BLaER1 treated with 17β-estradiol and CSF1 and Interleukin-3, amounts not matched to agents 10 nM and 100 nM (cell line): ENCODE results near the gene RPL37A.

ENCODE experiments used
- H3K27ac ChIP-seq, 11 experiments: shearing (Covaris generic); formaldehyde crosslinking; 2 replicates each; pipeline ENCODE4 v1.8.1; 2022
- H3K27me3 ChIP-seq, 11 experiments: shearing (Covaris generic); formaldehyde crosslinking; 2 replicates each; pipeline ENCODE4 v1.8.1; 2022
- H3K36me3 ChIP-seq, 11 experiments: shearing (Covaris generic); formaldehyde crosslinking; 2 replicates each; pipeline ENCODE4 v1.8.1; 2022
- H3K4me1 ChIP-seq, 10 experiments: shearing (Covaris generic); formaldehyde crosslinking; 2 replicates each; pipeline ENCODE4 v1.8.1; 2022
- H3K4me2 ChIP-seq, 11 experiments: shearing (Covaris generic); formaldehyde crosslinking; 2 replicates each; pipeline ENCODE4 v1.8.1; 2022
- H3K4me3 ChIP-seq, 10 experiments: shearing (Covaris generic); formaldehyde crosslinking; 2 replicates each; pipeline ENCODE4 v1.8.1; 2022
- H3K9ac ChIP-seq, 11 experiments: shearing (Covaris generic); formaldehyde crosslinking; 2 replicates each; pipeline ENCODE4 v1.8.1; 2022
- H3K9me3 ChIP-seq, 11 experiments: shearing (Covaris generic); formaldehyde crosslinking; replicated peaks in 1 of 11; 2 replicates each; pipeline ENCODE4 v1.8.1; 2022
- H4K20me1 ChIP-seq, 11 experiments: shearing (Covaris generic); formaldehyde crosslinking; 2 replicates each; pipeline ENCODE4 v1.8.1; 2022
- Cebpa-rat ChIP-seq, 11 experiments: shearing (Covaris generic); IDR thresholded peaks; 2 replicates each; pipeline ENCODE4 v1.8.1; 2022

Gene RPL37A

GRCh38 chr2:216493334-216493685, 5.3 kb upstream of the RPL37A start:
- H3K4me1 ChIP-seq = peaks cover 78 to 94% (median 84%) of the 10 kb centered on the region in 10 experiments
- H3K9me3 ChIP-seq = peaks cover 0 to 5% (median 0%) of the 10 kb centered on the region in 11 experiments; a peak in 2 of 22 replicates
- no peaks in the 10 kb centered on the region for H3K36me3 ChIP-seq
- H3K27ac ChIP-seq = peak overlapping the region in 9 of 11 experiments; percentile 72 to 91 (median 85); a peak in 16 of 22 replicates
- H3K9ac ChIP-seq = peak overlapping the region in 7 of 11 experiments; percentile 39 to 77 (median 69); a peak in 14 of 22 replicates
- H3K27me3 ChIP-seq = no peaks in the 10 kb centered on the region
- TF ChIP-seq Cebpa-rat (IDR thresholded peaks at IDR 0.05) = no peak
- H3K4me3 ChIP-seq = peak overlapping the region in 2 of 10 experiments; percentile 10 to 34; a peak in 1 of 20 replicates
- H4K20me1 ChIP-seq = no peaks in the 10 kb centered on the region
- peak overlapping the region; percentile 69 to 90 (median 80) for H3K4me2 ChIP-seq

GRCh38 chr2:216495656-216496055, 3.0 kb upstream of the RPL37A start:
- TF ChIP-seq Cebpa-rat (IDR thresholded peaks at IDR 0.05) = no peak
- Histone ChIP-seq H3K4me3 (no peak overlapping the region), H4K20me1 (peaks cover 10 to 18% (median 14%) of the 10 kb centered on the region in 11 experiments), H3K9me3 (peaks cover 0 to 5% (median 0%) of the 10 kb centered on the region in 11 experiments; a peak in 2 of 22 replicates), H3K9ac (peak overlapping the region in 3 of 11 experiments; percentile 16 to 31 (median 18); a peak in 4 of 22 replicates), H3K27ac (peak overlapping the region in 5 of 11 experiments; percentile 8 to 42 (median 36); a peak in 7 of 22 replicates), H3K27me3 (no peaks in the 10 kb centered on the region), H3K4me1 (peaks cover 74 to 83% (median 81%) of the 10 kb centered on the region in 10 experiments), H3K36me3 (peaks cover 13 to 17% (median 16%) of the 10 kb centered on the region in 11 experiments), H3K4me2 (peak overlapping the region; percentile 48 to 90 (median 79))

- Histone ChIP-seq H3K36me3 (peaks cover 32 to 36% (median 35%) of the 10 kb centered on the region in 11 experiments), H3K4me2 (peak overlapping the region; percentile 75 to 94 (median 84)), H3K9me3 (no peaks in the 10 kb centered on the region), H3K4me1 (peaks cover 74 to 83% (median 80%) of the 10 kb centered on the region in 10 experiments), H3K4me3 (peak overlapping the region; percentile 72 to 98 (median 86); a peak in 19 of 20 replicates), H3K27me3 (no peaks in the 10 kb centered on the region), H3K9ac (peak overlapping the region; percentile 94 to 99 (median 98); a peak in 20 of 22 replicates), H3K27ac (peak overlapping the region; percentile 87 to 98 (median 96); a peak in 18 of 22 replicates), H4K20me1 (peaks cover 29 to 37% (median 32%) of the 10 kb centered on the region in 11 experiments)
- TF ChIP-seq Cebpa-rat (IDR thresholded peaks at IDR 0.05) = no peak
These were observed 1.1 kb upstream of the RPL37A start for GRCh38 chr2:216497382-216498069.

GRCh38 chr2:216498070-216498378, 620 bp upstream of the RPL37A start:
- H3K4me3 ChIP-seq = peak overlapping the region; percentile 72 to 98 (median 86)
- peaks cover 34 to 42% (median 37%) of the 10 kb centered on the region in 11 experiments for H4K20me1 ChIP-seq
- H3K4me2 ChIP-seq = peak overlapping the region; percentile 75 to 94 (median 84)
- peaks cover 74 to 83% (median 80%) of the 10 kb centered on the region in 10 experiments for H3K4me1 ChIP-seq
- peaks cover 37 to 41% (median 40%) of the 10 kb centered on the region in 11 experiments for H3K36me3 ChIP-seq
- H3K27me3 ChIP-seq = no peaks in the 10 kb centered on the region
- peak overlapping the region; percentile 94 to 99 (median 98) for H3K9ac ChIP-seq
- peak overlapping the region; percentile 87 to 98 (median 96) for H3K27ac ChIP-seq
- H3K9me3 ChIP-seq = no peaks in the 10 kb centered on the region
- TF ChIP-seq Cebpa-rat (IDR thresholded peaks at IDR 0.05) = no peak

GRCh38 chr2:216499641-216500218, 1.1 kb downstream of the RPL37A start:
- Histone ChIP-seq H3K9me3 (no peaks in the 10 kb centered on the region), H3K27ac (peak overlapping the region; percentile 87 to 98 (median 96)), H3K36me3 (peaks cover 54 to 58% (median 57%) of the 10 kb centered on the region in 11 experiments), H3K4me3 (peak overlapping the region; percentile 72 to 98 (median 86)), H3K4me2 (peak overlapping the region; percentile 84 to 96 (median 92)), H3K9ac (peak overlapping the region; percentile 94 to 99 (median 98)), H4K20me1 (peaks cover 51 to 59% (median 55%) of the 10 kb centered on the region in 11 experiments), H3K27me3 (no peaks in the 10 kb centered on the region), H3K4me1 (peaks cover 58 to 79% (median 66%) of the 10 kb centered on the region in 10 experiments)
- no peak for TF ChIP-seq Cebpa-rat (IDR thresholded peaks at IDR 0.05)

GRCh38 chr2:216500572-216500971, 1.9 kb downstream of the RPL37A start:
- TF ChIP-seq Cebpa-rat (IDR thresholded peaks at IDR 0.05) = no peak
- peak overlapping the region in 6 of 11 experiments; percentile 93 to 98 (median 96); a peak in 8 of 22 replicates for H3K27ac ChIP-seq
- H4K20me1 ChIP-seq = peaks cover 59 to 67% (median 63%) of the 10 kb centered on the region in 11 experiments
- peak overlapping the region; percentile 84 to 96 (median 92) for H3K4me2 ChIP-seq
- no peaks in the 10 kb centered on the region for H3K9me3 ChIP-seq
- H3K4me1 ChIP-seq = peaks cover 50 to 71% (median 58%) of the 10 kb centered on the region in 10 experiments
- H3K9ac ChIP-seq = peak overlapping the region; percentile 94 to 99 (median 98)
- no peaks in the 10 kb centered on the region for H3K27me3 ChIP-seq
- peaks cover 62 to 66% (median 65%) of the 10 kb centered on the region in 11 experiments for H3K36me3 ChIP-seq
- peak overlapping the region; percentile 72 to 98 (median 86) for H3K4me3 ChIP-seq

- Histone ChIP-seq H3K27me3 (no peaks in the 10 kb centered on the region), H3K27ac (no peak overlapping the region), H3K9ac (peak overlapping the region in 8 of 11 experiments; percentile 2 to 97 (median 14); a peak in 4 of 22 replicates), H3K4me1 (peaks cover 38 to 58% (median 49%) of the 10 kb centered on the region in 10 experiments), H3K36me3 (peaks cover 70 to 79% (median 77%) of the 10 kb centered on the region in 11 experiments), H3K9me3 (no peaks in the 10 kb centered on the region), H3K4me3 (peak overlapping the region in 5 of 10 experiments; percentile 6 to 92 (median 83); a peak in 6 of 20 replicates), H3K4me2 (peak overlapping the region; percentile 23 to 96 (median 91); a peak in 19 of 22 replicates), H4K20me1 (peaks cover 72 to 80% (median 75%) of the 10 kb centered on the region in 11 experiments)
- no peak for TF ChIP-seq Cebpa-rat (IDR thresholded peaks at IDR 0.05)
These were observed 3.2 kb downstream of the RPL37A start for GRCh38 chr2:216501854-216502253.

GRCh38 chr2:216502381-216503158, 3.9 kb downstream of the RPL37A start:
- Histone ChIP-seq H3K4me3 (peak overlapping the region in 3 of 10 experiments; percentile 12 to 75 (median 24); a peak in 3 of 20 replicates), H4K20me1 (peaks cover 79 to 85% (median 82%) of the 10 kb centered on the region in 11 experiments), H3K27me3 (no peaks in the 10 kb centered on the region), H3K9ac (peak overlapping the region in 4 of 11 experiments; percentile 1 to 15 (median 12); a peak in 2 of 22 replicates), H3K36me3 (peaks cover 70 to 86% (median 81%) of the 10 kb centered on the region in 11 experiments), H3K9me3 (no peaks in the 10 kb centered on the region), H3K27ac (no peak overlapping the region), H3K4me2 (peak overlapping the region in 10 of 11 experiments; percentile 84 to 96 (median 92); a peak in 15 of 22 replicates), H3K4me1 (peaks cover 36 to 51% (median 44%) of the 10 kb centered on the region in 10 experiments)
- TF ChIP-seq Cebpa-rat (IDR thresholded peaks at IDR 0.05) = no peak
